8988T (cell line): ENCODE results near the gene ETNK1.
"Not testable (repeated sequence)": the region's sequence is repeated elsewhere in the genome, so short reads cannot be mapped to it uniquely, and the experiment has no call there.

ENCODE experiments used
- DNase-seq: peaks from one replicate; pipeline ENCODE4 v3.0.0; 2011

The ETNK1 gene, protein sequence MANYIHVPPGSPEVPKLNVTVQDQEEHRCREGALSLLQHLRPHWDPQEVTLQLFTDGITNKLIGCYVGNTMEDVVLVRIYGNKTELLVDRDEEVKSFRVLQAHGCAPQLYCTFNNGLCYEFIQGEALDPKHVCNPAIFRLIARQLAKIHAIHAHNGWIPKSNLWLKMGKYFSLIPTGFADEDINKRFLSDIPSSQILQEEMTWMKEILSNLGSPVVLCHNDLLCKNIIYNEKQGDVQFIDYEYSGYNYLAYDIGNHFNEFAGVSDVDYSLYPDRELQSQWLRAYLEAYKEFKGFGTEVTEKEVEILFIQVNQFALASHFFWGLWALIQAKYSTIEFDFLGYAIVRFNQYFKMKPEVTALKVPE

GRCh38 chr12:22624870-22625761 lies at the start of gene ETNK1:
TSS of gene ETNK1 (plus strand) at chr12:22625171. CDS start at chr12:22625431, 260 bp downstream.
- DNase-seq = peak; percentile 33

DNA sequence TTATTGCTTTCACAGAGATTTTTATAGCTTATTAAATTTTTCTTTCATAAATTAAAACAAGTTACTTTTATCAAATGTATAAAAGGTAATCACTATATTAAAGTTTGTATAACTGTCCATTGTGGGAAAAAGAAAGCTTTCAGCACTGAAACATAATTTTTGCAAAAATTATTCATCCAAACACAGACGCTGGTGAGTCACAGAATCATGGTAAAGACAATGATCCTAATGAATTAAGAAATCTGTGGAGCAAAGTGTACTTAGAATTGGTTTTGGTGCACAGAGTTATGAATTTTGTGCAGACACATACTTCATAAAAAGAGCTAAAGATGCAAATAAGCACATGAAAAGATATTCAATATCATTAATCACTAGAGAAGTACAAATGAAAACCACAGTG lies 48.9 kb upstream of the ETNK1 start:
- DNase-seq = no peak

- no peak for DNase-seq
Observed at GRCh38 chr12:22576473-22576872, 48.5 kb upstream of the ETNK1 start.

- no peak for DNase-seq
Observed at GRCh38 chr12:22577667-22578066, 47.3 kb upstream of the ETNK1 start.

- DNase-seq = no peak
Observed at GRCh38 chr12:22578328-22578727, 46.6 kb upstream of the ETNK1 start.

GRCh38 chr12:22588817-22589216 lies 36.2 kb upstream of the ETNK1 start:
- no peak for DNase-seq

GRCh38 chr12:22593864-22594263 lies 31.1 kb upstream of the ETNK1 start:
- DNase-seq = no peak

GRCh38 chr12:22597539-22597938 lies 27.4 kb upstream of the ETNK1 start:
- DNase-seq = not testable (repeated sequence)

GRCh38 chr12:22598141-22598762 lies 26.7 kb upstream of the ETNK1 start:
- DNase-seq = no peak

- DNase-seq = no peak
Observed at GRCh38 chr12:22598763-22599161, 26.2 kb upstream of the ETNK1 start.

- DNase-seq = no peak
Observed at GRCh38 chr12:22600181-22600580, 24.8 kb upstream of the ETNK1 start.

- DNase-seq = no peak
Observed at GRCh38 chr12:22609501-22609900, 15.5 kb upstream of the ETNK1 start.

GRCh38 chr12:22610131-22610530 lies 14.8 kb upstream of the ETNK1 start:
- DNase-seq = no peak

- DNase-seq = not testable (repeated sequence)
Observed at GRCh38 chr12:22612822-22613221, 12.1 kb upstream of the ETNK1 start.

DNA sequence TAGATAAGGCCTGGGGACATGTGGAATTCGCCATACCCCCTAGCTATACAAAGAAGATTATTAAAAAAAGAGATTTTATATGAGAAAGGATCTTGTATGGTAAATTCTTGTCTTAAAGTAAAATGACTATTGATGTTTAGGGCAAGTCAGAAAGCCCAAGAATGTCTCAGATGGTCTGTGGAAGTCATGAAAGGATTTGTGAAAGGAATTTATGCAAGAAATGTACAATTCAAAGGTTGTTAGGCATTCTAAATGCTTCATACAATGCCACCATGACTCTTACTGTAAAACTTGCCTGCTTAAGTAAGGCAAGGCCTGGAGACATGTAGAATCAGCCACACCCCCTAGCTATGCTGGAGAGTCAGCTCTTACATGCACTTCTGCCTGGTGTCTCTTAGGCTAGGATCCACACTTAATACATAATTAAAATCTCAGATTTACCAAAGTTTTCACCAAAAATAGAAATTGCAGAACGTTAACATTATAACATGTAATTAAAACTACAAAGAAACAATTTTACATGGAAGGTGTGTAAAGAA lies 8.9 kb upstream of the ETNK1 start:
- DNase-seq = no peak

DNA sequence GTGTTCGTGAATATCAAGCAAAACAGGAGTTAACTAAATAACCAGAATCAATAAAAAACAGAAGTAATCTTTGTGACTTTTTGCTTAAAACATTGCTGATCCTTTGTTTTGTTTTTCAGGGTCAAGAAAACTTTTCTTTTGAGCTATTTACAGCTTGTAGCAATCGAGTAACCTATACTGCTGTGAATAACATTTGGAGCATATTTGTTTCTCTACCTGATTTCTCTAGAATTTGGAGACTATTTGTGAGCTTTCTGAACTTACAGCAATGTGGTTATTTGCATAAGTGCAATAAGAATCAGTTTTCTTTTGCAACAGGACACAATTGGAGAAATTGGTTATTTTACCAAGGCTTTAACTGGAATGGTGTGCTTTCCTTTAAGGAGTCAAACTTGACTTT lies 7.3 kb upstream of the ETNK1 start:
- DNase-seq = no peak

DNA sequence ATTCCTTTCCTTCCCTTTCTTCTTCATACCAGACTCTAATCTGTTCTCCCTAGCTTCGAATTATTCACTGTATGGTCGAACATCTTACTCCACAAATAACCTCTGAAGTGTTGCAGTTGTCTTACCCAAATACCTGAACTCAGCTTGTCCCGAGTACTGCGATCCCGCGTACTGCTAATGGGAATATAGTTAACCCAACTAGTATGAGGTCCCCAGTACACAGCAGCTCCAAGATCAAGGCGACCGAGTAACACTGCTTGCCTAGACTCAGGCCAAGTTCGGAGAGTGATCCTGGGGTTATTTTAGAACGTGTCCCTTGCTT lies 462 bp upstream of the ETNK1 start:
- DNase-seq = no peak

DNA sequence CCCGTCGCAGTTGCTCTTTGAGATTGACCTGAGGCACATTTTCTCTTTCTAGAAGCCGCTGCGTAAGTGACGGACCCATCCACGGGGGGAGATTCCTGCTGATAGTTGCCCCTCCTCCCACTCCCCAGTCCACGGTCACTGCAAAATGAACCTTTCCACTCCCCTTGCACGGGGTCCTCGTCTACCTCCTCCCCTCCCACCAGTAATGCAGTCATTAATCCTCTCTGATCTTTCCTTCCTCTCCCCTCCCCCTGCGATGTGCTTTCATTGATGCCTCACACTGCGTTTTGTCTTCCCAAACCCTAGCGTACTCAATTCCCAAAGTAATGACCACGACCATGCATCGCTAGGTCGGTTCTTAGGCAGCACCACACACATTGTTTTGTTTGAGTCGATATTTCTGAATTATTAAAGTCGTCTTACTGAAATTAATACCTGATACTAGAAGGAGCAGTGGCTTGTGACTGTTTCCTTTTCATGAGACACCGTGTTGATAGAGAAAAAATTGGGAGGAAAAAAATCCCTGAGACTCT lies 857 bp downstream of the ETNK1 start:
- no peak for DNase-seq

DNA sequence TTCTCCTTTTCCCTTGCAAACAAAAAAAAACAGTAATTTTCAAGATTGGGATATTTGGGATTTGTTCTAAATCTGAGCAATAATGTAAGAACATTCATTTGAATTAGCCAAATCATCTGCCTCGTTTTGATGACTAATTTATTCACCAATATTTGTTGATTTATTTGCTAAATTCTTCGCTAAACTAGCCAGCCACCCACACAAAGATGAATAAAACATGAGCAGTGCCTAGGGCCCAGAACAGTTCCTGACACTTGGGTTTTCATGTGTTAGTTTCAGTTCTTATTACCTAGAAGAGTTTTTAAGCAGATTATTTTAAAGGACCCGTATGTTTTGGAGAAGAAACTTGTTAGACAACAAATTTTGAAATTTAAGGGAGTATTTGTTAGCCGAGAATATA lies 1.4 kb downstream of the ETNK1 start:
- no peak for DNase-seq

DNA sequence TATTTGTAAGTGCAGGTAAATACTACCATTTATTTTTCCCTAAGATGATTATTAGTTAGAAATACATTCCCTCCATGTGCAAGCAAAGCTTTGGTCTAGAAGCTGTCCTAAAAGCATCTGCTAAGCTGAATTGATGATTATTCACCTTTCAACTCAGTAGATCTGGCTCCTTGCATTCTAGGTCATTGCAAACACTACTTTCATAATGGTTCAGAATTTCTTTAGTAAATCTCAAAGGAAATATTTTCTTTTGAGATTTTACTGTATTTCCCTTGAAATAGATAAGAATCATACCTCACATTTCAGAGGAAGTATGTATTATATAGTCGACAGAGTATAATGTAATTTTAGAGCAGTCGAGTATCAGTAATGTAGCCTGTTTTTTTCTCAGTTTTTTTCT lies 2.4 kb downstream of the ETNK1 start:
- no peak for DNase-seq

DNA sequence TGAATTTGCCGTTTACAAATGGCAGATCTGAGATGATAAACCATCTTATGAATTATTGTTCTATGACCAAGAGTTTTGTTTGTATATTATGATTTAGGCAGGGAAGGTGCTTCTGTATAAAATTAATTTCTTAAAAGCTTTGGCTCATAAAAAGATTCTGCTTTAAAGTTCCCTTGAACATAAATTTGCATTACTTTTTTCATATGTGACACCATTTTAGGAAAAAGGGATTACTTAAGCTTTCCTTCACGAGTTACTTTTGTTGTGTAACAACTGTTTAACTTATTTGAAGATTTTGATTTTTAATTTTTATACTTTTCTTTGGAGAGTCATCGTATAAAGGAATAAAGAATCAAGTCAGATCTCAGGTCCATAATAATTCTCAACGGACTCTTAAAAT lies 3.3 kb downstream of the ETNK1 start:
- no peak for DNase-seq

- no peak for DNase-seq
Observed at GRCh38 chr12:22631863-22632463, 7.0 kb downstream of the ETNK1 start.

DNA sequence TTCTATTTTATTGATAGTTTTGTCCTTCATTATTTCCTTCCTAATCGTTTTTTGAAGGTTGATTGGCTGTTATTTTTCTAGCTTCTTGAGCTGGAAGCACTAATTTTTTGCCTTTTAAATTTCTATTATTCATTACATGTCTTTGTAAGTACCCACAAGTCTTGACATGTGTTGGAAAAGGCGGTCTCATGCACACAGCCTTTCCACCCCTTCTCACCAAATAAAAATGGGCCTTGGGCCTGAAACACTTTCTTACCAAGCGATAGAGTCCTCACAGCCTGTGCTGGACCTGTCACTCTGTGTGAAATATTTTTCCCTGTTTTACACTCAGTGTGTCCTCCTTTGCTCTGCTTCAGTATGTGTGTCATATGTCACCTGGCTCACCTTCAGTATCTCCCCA lies 9.9 kb downstream of the ETNK1 start:
- DNase-seq = no peak
